HepG2 (cell line): ENCODE data around the gene B4GALT1. TPM values are rescaled to one million over a fixed set of nuclear protein-coding genes. Genes with fewer than 3 reads are reported as not detected.

Source experiments
- ATAC-seq: fragments of 200-7000 bp; cut with Tn5 transposase; 3 replicates; pipeline ENCODE4 v1.9.1; 2020; ENCODE audit warnings: mild to moderate bottlenecking, moderate library complexity
- BruUV-seq: library from RNA; stranded (reverse); fragments of 400-500 nt; replicated peaks from 2 replicates; lab custom pipeline; 2021; lab: Mats Ljungman, UMichigan
- CTCF ChIA-PET: fragments of 300-600 bp; formaldehyde crosslinking; extraction: SDS; loops from one replicate; lab custom pipeline; 2021; ENCODE audit warnings: low total read pairs, inconsistent platforms, low intra/inter-chr PET ratio; lab: Yijun Ruan, JAX
- POLR2A ChIA-PET: fragments of 350-600 bp; sonication (Branson Sonifier 250); formaldehyde crosslinking; loops from one replicate; lab custom pipeline; 2020; ENCODE audit warnings: antibody characterized with exemption, inconsistent platforms; lab: Yijun Ruan, JAX
- DNase-seq: peaks from one replicate; pipeline ENCODE4 v3.0.0-alpha.2; 2015; ENCODE audit warnings: low spot score
- FAIRE-seq: peaks from 3 replicates; lab custom pipeline; 2011; peaks lifted over from hg19 to GRCh38; lab: Jason Lieb, UNC
- H2AFZ ChIP-seq: one replicate; pipeline ENCODE4 v1.6.1; 2011; ENCODE audit warnings: low read length, inconsistent platforms
- H3K27ac ChIP-seq: fragments of 300-600 bp; 3 replicates; pipeline ENCODE4 v1.8.0; 2011; ENCODE audit warnings: mixed run types, mild to moderate bottlenecking, mixed read lengths, low read length, inconsistent platforms; ENCODE audit not compliant: insufficient read depth; ENCODE audit errors: extremely low read length
- H3K27me3 ChIP-seq, 2 experiments: fragments of 200-600 bp in 1 of 2; 2 replicates in 1 of 2; 3 replicates in 1 of 2; pipeline versions ENCODE4 v1.6.0 to v1.8.0; 2011; ENCODE audit warnings: low read length in 2 of 2, mild to moderate bottlenecking in 2 of 2, moderate library complexity in 2 of 2, inconsistent platforms in 1 of 2; ENCODE audit not compliant: insufficient read depth in 2 of 2, control insufficient read depth in 1 of 2
- H3K36me3 ChIP-seq, 2 experiments: fragments of 200-600 bp in 1 of 2; replicated peaks in 1 of 2; 2 replicates in 1 of 2; 3 replicates in 1 of 2; pipeline versions ENCODE4 v1.5.1 to v1.8.0; 2011; ENCODE audit warnings: low read length in 2 of 2, inconsistent platforms in 1 of 2; ENCODE audit not compliant: insufficient read depth in 2 of 2, control insufficient read depth in 1 of 2
- H3K4me1 ChIP-seq: 2 replicates; pipeline ENCODE4 v1.5.1; 2012; ENCODE audit warnings: low read length, inconsistent platforms; ENCODE audit not compliant: insufficient read depth
- H3K4me2 ChIP-seq: 2 replicates; pipeline ENCODE4 v1.6.0; 2011; ENCODE audit warnings: low read depth, low read length, inconsistent platforms
- H3K4me3 ChIP-seq, 3 experiments: fragments of 200-600 bp in 1 of 3; sonication (generic), shearing (Covaris generic) in 1 of 3; replicated peaks in 1 of 3; 2 replicates each; pipeline ENCODE4 v1.5.1; 2011 to 2016; ENCODE audit warnings: low read length in 3 of 3, inconsistent platforms in 2 of 3, low read depth in 2 of 3, mild to moderate bottlenecking in 2 of 3, control low read depth in 1 of 3, mixed read lengths in 1 of 3; ENCODE audit not compliant: insufficient read depth in 1 of 3
- H3K79me2 ChIP-seq: one replicate; pipeline ENCODE4 v1.6.1; 2011; ENCODE audit warnings: low read length, inconsistent platforms; ENCODE audit not compliant: insufficient read depth
- H3K9ac ChIP-seq: 2 replicates; pipeline ENCODE4 v1.6.0; 2011; ENCODE audit warnings: mild to moderate bottlenecking, low read depth, low read length, inconsistent platforms; ENCODE audit not compliant: insufficient read depth
- H3K9me3 ChIP-seq: 2 replicates; pipeline ENCODE4 v1.5.1; 2012; ENCODE audit warnings: mild to moderate bottlenecking, low read length
- H4K20me1 ChIP-seq: 2 replicates; pipeline ENCODE4 v1.6.0; 2011; ENCODE audit warnings: inconsistent platforms, mild to moderate bottlenecking, low read length, moderate library complexity; ENCODE audit not compliant: insufficient read depth
- ATRX ChIP-seq: sonication (generic); formaldehyde crosslinking; IDR thresholded peaks from 2 replicates; pipeline ENCODE4 v1.4.0; 2020; ENCODE audit warnings: missing genetic modification reagents, borderline replicate concordance
- CHCHD3 ChIP-seq: sonication (generic); formaldehyde crosslinking; IDR thresholded peaks from 2 replicates; pipeline ENCODE4 v1.8.0; 2022; ENCODE audit warnings: mild to moderate bottlenecking, missing genetic modification reagents, moderate library complexity
- KAT2B ChIP-seq: fragments of 150-350 bp; IDR thresholded peaks from 2 replicates; pipeline ENCODE4 v1.6.1; 2014; ENCODE audit warnings: low read depth, low read length, borderline replicate concordance
- KDM6A ChIP-seq: IDR thresholded peaks from 2 replicates; pipeline ENCODE4 v1.6.1; 2016; ENCODE audit warnings: low read depth
- ZBTB38 ChIP-seq: sonication (generic); formaldehyde crosslinking; IDR thresholded peaks from 2 replicates; pipeline ENCODE4 v1.5.1; 2020; ENCODE audit warnings: mild to moderate bottlenecking, missing genetic modification reagents
- ZKSCAN8 ChIP-seq: IDR thresholded peaks from 2 replicates; pipeline ENCODE4 v1.6.1; 2016; ENCODE audit warnings: borderline replicate concordance, missing genetic modification reagents, missing compliant biosample characterization
- ZNF136 ChIP-seq: sonication (generic); formaldehyde crosslinking; IDR thresholded peaks from 2 replicates; pipeline ENCODE4 v1.8.1; 2022; ENCODE audit warnings: low read depth, mild to moderate bottlenecking, moderate library complexity, missing genetic modification reagents
- ZNF18 ChIP-seq: sonication (generic); formaldehyde crosslinking; IDR thresholded peaks from 2 replicates; pipeline ENCODE4 v1.8.0; 2022; ENCODE audit warnings: mild to moderate bottlenecking, missing genetic modification reagents; ENCODE audit not compliant: insufficient replicate concordance
- ZNF326 ChIP-seq: sonication (generic); formaldehyde crosslinking; IDR thresholded peaks from 2 replicates; pipeline ENCODE4 v1.4.0; 2020; ENCODE audit warnings: missing genetic modification reagents, borderline replicate concordance
- ZNF354B ChIP-seq: sonication (generic); formaldehyde crosslinking; IDR thresholded peaks from 2 replicates; pipeline ENCODE4 v1.8.0; 2022; ENCODE audit warnings: mild to moderate bottlenecking, missing genetic modification reagents
- ZNF512B ChIP-seq: sonication (generic); formaldehyde crosslinking; IDR thresholded peaks from 2 replicates; pipeline ENCODE4 v1.5.1; 2020; ENCODE audit warnings: missing genetic modification reagents, mild to moderate bottlenecking, borderline replicate concordance
- ZNF550 ChIP-seq: sonication (generic); formaldehyde crosslinking; IDR thresholded peaks from 2 replicates; pipeline ENCODE4 v1.4.0; 2020; ENCODE audit warnings: mild to moderate bottlenecking, missing genetic modification reagents, borderline replicate concordance
- ZNF564 ChIP-seq: sonication (generic); formaldehyde crosslinking; IDR thresholded peaks from 2 replicates; pipeline ENCODE4 v1.8.1; 2023; ENCODE audit warnings: mild to moderate bottlenecking, missing genetic modification reagents
- ZNF724P ChIP-seq: sonication (generic); formaldehyde crosslinking; IDR thresholded peaks from 2 replicates; pipeline ENCODE4 v1.8.0; 2022; ENCODE audit warnings: missing genetic modification reagents, borderline replicate concordance
- ZNF790 ChIP-seq: sonication (generic); formaldehyde crosslinking; IDR thresholded peaks from 2 replicates; pipeline ENCODE4 v1.8.0; 2022; ENCODE audit warnings: missing genetic modification reagents, mild to moderate bottlenecking, borderline replicate concordance
- ZNF883 ChIP-seq: sonication (generic); formaldehyde crosslinking; IDR thresholded peaks from 2 replicates; pipeline ENCODE4 v1.5.1; 2020; ENCODE audit warnings: mild to moderate bottlenecking, missing genetic modification reagents; ENCODE audit errors: not compliant biosample characterization
- WGBS: methylation state at CpG from one replicate; pipeline ENCODE4 v1.1.6; 2017; ENCODE audit warnings: low lambda C conversion rate; 5-methylcytosine and 5-hydroxymethylcytosine counted together
- in situ Hi-C: cut with HindIII; loops from 2 replicates; pipeline ENCODE4 v1.10.0; 2017; ENCODE audit warnings: low pct_unique_long_range_greater_than_20kb; ENCODE audit not compliant: extremely low pct_ligation_motif_present
- intact Hi-C: fragments of 100-400 bp; cut with micrococcal nuclease; formaldehyde crosslinking; loops from one replicate; pipeline ENCODE4 v1.10.0; 2022; ENCODE audit not compliant: unreplicated experiment
- polyA plus RNA-seq, 8 experiments: library from polyadenylated mRNA; depleted of rRNA in 3 of 8; stranded (reverse) in 7 of 8; unstranded in 1 of 8; fragments of >200 nt; fragmentation: Illumina TruSeq in 4 of 8; extraction: Trizol in 4 of 8; gene quantifications; 2 replicates each; pipeline versions ENCODE4 v1.2.1 to v1.2.3, GENCODE V29; 2011 to 2016; ENCODE audit warnings: low read depth in 4 of 8, missing spikeins in 1 of 8, mixed read lengths in 1 of 8; ENCODE audit not compliant: insufficient read depth in 1 of 8
- total RNA-seq, 5 experiments: library from RNA; depleted of rRNA; stranded (reverse); fragments of >200 nt; fragmentation: Illumina TruSeq; extraction: Trizol; gene quantifications; 2 replicates each; pipeline ENCODE4 v1.2.3, GENCODE V29; 2016; ENCODE audit warnings: low read depth in 1 of 5
- TF ChIP-seq, protein P1 (sequence below): IDR thresholded peaks from 2 replicates; pipeline ENCODE4 v1.6.1; 2016; ENCODE audit warnings: missing genetic modification reagents, missing compliant biosample characterization
- TF ChIP-seq, protein P2 (sequence below): sonication (generic); formaldehyde crosslinking; IDR thresholded peaks from 2 replicates; pipeline ENCODE4 v1.8.0; 2022; ENCODE audit warnings: missing genetic modification reagents, mild to moderate bottlenecking, inconsistent platforms, borderline replicate concordance

B4GALT1 gene
- total and polyA plus RNA-seq, 2 of the 13 experiments (the other 11 are each of a cell fraction or from before 2014, with no cell fraction given): 15.7 to 33.5 TPM

DNA sequence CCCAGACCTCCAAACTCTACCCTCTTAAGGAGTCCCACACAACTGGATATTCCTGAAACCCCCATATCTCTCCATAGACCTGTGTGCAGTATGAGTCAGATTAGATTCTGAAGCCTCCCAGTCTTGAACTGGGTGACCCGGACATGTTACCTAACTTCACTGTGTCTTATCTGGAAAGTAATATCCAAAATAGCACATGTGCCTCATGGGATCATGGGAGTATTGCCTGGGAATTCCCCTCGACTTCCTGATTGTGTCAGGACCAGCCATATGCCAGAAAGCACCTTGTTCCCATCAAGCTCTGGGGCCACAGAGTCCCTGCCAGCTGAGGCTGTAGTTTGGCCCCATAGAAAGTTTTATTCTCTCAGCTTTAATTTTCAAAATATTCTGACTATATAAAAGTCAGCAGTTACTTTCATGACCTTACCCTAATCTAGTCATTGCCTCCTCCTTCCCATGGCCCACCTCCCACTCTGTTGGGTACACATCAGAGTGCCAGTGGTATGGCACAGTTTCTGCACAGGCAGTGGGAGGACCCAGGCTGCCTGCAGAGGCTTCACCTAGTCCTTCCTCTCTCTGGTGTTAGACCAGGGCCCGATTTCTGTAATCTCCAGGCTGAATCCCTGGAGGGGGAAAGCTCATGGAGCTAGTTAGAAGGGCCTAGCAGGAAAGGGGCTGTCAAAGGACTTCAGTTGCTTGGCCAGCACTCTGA, 19.5 kb upstream of the B4GALT1 start:
- no peak overlapping the region for H3K27ac ChIP-seq
- in situ Hi-C loops: no loop called here
- WGBS: 0% methylated on average over 1 of the region's 3 CpGs

More for the DNA sequence above, 19.5 kb upstream of the B4GALT1 start:
- ATAC-seq: peak; percentile 36
- Histone ChIP-seq H3K27me3 (peaks cover 1 to 30% of the 10 kb centered on the region in 2 experiments; a peak in 4 of 5 replicates), H3K9ac (no peak overlapping the region), H3K4me1 (peaks cover 18% of the 10 kb centered on the region; the same call in 1 of the 2 replicates), H3K4me2 (no peak overlapping the region; the same call in 1 of the 2 replicates), H4K20me1 (no peaks in the 10 kb centered on the region), H3K9me3 (no peaks in the 10 kb centered on the region), H3K79me2 (no peaks in the 10 kb centered on the region), H2AFZ (no peak overlapping the region), H3K4me3 (no peak overlapping the region), H3K36me3 (no peaks in the 10 kb centered on the region)
- no peak for DNase-seq
- intact Hi-C loops: no loop called here
- TF ChIP-seq ZNF512B: no peak
- TF ChIP-seq ZNF883 (CRISPR knock-in tag): no peak
- TF ChIP-seq ZNF326: no peak
- TF ChIP-seq ATRX (CRISPR knock-in tag): no peak
- TF ChIP-seq KAT2B: no peak
- TF ChIP-seq ZNF724P (CRISPR knock-in tag): no peak
- TF ChIP-seq ZNF550 (CRISPR knock-in tag): no peak
- no peak for TF ChIP-seq CHCHD3 (CRISPR knock-in tag)
- no peak for TF ChIP-seq ZNF136 (CRISPR knock-in tag)
- TF ChIP-seq, protein P1, sequence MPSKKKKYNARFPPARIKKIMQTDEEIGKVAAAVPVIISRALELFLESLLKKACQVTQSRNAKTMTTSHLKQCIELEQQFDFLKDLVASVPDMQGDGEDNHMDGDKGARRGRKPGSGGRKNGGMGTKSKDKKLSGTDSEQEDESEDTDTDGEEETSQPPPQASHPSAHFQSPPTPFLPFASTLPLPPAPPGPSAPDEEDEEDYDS (CRISPR knock-in tag): no peak
- no peak for TF ChIP-seq ZBTB38 (CRISPR knock-in tag)
- no peak for TF ChIP-seq ZNF564 (CRISPR knock-in tag)
- TF ChIP-seq ZKSCAN8 (CRISPR knock-in tag): no peak
- TF ChIP-seq, protein P2, sequence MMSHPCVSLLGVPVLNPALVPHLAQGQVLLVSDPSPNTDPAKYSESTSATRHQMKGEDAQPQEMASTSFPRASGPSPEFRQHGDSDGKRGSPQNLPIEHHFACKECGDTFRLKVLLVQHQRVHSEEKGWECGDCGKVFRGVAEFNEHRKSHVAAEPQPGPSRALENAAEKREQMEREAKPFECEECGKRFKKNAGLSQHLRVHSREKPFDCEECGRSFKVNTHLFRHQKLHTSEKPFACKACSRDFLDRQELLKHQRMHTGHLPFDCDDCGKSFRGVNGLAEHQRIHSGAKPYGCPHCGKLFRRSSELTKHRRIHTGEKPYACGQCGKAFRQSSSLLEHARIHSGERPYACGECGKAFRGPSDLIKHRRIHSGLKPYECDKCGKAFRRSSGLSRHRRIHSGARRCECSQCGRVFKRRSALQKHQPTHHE (CRISPR knock-in tag): no peak
- TF ChIP-seq ZNF790 (CRISPR knock-in tag): no peak
- no peak for TF ChIP-seq ZNF18 (CRISPR knock-in tag)
- no peak for TF ChIP-seq KDM6A (CRISPR knock-in tag)
- TF ChIP-seq ZNF354B (CRISPR knock-in tag): no peak
- BruUV-seq: no TSS peak
- CTCF ChIA-PET: no interaction called here
- POLR2A ChIA-PET: interaction anchor here (1.2 to 1.3 kb wide), 2 partner anchors 20 to 21 kb away, joined by 3 read pairs; partner anchors contain the start of gene B4GALT1
- FAIRE-seq: no peak
